ENCODE measurements around the gene SORD.
"Not testable (repeated sequence)": the region's sequence is repeated elsewhere in the genome, so short reads cannot be mapped to it uniquely, and the experiment has no call there.

The SORD gene

DNA sequence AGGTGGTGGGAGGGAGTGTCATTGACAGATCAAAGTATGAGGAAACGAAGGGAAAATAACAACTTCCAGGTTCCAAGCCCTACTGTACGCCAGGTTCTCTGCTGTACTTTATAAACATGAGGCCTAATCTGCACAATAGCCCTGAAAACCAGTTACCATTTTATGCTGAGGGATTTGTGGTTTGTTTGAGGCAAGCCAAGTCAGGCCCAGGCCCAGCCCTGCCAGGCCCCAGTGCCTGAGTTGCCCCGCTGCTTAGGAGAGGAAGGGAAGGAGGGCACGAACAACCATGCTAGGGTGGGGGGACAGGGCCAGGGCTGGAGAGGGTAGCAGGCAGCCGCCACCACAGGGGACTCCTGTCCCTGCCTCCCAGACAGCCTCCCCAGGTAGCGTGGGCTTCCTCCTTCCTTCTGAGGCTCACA is 47.0 kb downstream of the SORD start:
- not testable (repeated sequence) for DNase-seq

DNA sequence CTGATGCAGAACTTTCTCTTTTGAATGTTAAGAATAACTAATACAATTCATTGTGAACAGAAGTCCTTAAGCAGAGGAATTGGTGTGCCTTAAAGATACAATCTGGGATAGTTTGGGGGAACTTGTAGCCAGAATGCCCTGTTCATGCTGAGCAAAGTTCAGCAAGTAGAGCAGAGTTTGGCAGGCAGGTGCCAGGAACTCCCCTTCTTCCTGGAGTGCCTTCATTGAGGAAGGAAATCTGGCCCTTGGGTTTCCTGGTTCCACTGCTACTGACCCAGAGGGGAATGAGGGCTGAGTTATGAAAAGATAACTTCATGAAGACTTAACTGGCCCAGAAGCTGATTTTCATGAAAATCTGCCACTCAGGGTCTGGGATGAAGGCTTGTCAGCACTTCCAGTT is 50.6 kb downstream of the SORD start:
- not testable (repeated sequence) for DNase-seq

GRCh38 chr15:45075440-45076320 is 52.7 kb downstream of the SORD start:
- DNase-seq: not testable (repeated sequence)

DNA sequence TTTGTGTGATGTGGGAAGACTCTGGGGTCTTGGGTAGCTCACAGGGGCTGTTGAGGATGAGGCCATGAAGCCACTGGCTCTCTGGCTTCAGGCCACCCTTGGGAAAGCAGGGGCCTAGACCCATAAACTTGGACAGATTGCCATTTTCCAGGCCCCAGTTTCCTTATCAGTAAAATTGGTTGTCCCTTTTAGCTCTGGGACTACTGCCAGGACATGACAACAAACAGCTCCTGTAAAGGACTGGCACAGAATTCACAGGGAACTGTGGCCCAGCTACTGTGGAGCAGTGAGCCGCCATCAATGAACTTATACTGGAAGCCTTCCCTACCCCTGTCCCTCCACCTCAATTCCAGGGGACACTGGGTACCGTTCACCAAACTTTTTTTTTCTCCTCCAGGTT is 54.4 kb downstream of the SORD start:
- DNase-seq: not testable (repeated sequence)

- not testable (repeated sequence) for DNase-seq
These were observed 56.2 kb downstream of the SORD start for GRCh38 chr15:45079201-45079600.

DNA sequence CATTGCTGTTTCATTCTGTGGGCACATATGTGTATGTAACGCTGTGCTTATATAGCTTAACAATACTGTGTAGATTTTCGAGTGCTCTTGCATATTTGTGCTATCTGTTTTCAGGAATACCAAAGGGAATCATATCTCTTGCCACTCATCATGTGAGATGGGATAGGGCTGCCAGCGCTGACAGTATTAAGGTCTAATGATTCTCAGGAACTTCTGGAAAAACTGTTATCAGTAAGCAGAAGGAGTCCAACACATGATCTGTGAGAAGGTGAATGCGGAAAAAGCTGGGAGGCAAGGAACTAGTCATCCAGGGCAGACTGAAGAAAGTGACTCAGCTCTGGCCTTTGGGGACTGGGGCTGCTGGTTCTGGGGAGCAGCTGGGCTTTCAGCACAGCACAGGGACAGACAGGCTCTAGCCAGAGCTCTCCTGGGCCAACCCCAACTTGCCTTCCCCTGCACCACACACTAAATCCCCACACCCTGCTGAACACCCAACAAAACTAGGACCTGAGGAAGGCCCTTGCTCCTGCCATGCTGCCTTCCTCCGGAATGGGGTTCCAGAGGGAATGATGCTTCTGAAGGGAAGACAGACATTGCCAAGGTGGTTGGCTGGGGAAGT is 56.7 kb downstream of the SORD start:
- not testable (repeated sequence) for DNase-seq

DNA sequence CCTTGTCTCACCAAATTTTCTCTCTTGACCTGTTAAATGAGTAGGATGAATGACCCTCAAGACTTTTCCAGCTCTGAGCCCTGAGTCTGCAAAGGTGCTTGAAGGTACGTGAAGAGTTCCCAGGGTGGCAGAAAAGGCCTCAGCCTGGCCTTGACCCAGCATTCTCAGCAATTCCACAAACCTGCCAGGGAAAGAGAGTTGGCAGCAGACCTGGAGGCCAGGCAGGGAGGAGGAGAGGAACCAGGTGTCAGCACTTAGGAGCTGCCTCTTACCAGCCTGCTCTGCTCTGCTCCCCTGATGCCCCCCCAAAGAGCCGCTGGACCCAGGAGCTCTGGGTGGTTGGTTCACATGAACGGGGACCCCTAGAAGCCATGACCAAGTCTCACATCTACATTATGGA is 57.6 kb downstream of the SORD start:
- not testable (repeated sequence) for DNase-seq

DNA sequence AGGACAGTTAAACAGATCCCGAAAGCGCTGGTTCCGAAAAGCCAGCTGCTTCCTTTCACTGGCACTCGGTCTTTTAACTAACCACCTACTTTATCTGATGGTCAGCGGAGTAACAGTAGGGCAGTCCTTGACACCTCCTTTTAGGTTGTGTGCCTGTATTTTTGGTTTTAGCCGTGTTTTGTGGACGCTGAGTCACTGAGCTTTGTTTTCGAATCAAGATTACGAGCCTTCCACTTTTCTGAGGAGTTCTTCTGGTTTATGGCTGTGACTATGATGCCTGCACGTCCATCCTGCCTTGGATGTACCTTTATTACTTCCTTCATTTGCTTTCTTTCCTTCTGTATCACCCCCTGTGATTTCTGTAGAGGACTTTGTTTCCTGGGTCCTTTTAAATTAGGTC is 59.4 kb downstream of the SORD start:
- not testable (repeated sequence) for DNase-seq

GRCh38 chr15:45083223-45083622 is 60.2 kb downstream of the SORD start:
- DNase-seq: no peak

GRCh38 chr15:45084163-45084562 is 61.2 kb downstream of the SORD start:
- DNase-seq: no peak

GRCh38 chr15:45087513-45087912 is 64.5 kb downstream of the SORD start:
- DNase-seq: no peak

DNA sequence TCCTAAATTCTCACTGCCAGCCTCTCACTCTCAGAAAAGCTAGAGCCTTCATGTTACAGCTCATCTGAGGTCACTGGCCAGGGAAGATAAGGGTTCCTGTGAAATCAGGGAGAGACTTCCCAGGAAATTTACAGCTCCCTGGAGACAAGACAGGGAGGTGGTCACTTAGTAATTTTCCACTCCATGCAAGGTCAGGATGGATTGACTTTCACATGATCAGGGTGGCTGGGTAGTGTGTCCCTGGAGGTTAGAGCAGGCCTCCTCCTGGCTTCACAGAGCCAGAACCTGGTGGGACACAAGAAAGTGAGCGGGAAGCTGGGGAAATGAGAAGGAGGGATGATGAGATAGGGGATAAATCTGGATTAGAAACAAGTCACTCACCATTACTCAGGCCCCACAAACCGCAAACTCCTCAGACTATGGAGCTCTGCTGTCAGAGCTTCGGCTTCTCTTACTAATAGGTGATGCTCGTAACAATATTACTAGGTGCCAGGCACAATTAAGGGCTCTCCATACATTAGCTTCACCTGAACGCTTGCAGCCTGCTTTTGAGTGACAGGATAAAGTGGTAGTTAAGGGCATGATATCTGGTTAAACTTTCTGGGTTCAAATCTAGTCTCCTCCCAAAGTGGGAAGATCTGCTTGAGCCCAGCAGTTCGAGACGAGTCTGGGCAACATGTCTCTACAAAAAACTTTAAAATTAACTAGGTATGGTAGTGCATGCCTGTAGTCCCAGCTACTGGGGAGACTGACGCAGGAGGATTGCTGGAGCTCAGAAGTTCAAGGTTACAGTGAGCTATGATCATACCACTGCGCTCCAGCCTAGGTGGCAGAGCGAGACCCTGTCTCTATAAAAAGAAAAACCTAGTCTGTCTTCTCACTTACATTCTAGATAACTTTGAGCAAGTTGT is 66.1 kb downstream of the SORD start:
- no peak for DNase-seq

DNA sequence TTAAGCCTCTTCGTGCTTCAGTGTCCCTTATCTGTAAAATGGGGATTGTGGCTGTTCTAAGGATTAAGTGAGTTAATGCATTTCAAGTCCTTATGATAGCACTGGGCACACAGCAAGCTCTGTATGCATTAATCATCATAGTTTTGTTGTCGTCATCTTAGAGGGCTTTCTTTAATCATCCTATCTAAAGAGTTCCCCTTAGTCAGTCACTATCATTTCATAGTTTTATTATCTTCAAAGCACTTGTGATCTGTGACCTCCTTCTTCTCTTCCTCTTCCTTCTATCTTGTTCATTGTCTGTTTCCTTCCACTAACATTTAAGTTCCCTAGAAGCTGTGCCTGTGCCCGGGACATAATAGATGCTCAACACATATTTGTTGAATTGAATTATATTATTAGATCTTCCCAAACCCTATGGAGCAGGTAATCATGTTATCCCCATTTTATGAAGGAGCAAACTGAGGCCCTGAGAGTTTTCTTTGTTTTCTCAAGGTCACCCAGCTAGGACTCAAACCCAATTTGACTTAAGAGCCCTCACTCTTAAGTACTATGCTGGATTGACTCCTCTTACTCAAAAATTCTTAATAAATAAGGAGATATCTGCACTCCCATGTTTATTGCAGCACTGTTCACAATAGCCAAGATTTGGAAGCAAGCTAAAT is 66.8 kb downstream of the SORD start:
- DNase-seq: no peak

DNA sequence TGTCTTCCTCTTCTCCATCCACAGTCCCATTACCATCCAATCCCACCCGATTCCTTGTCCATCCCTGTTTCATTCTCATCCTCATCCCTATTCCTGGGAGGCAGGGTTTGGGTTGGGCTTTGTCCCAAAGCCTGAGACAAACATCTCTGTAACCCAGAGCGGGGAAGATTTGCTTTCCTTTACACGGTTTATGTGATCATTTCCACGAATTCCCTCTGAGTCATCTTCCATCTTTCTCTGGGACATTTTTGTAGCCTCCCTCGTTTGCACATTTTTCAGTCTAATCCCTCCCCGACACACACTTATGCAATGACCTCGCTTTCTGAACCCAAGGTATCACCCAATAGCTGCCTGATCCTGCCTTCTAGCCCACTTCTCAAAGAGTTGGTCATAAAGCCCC is 68.2 kb downstream of the SORD start:
- DNase-seq: no peak

DNA sequence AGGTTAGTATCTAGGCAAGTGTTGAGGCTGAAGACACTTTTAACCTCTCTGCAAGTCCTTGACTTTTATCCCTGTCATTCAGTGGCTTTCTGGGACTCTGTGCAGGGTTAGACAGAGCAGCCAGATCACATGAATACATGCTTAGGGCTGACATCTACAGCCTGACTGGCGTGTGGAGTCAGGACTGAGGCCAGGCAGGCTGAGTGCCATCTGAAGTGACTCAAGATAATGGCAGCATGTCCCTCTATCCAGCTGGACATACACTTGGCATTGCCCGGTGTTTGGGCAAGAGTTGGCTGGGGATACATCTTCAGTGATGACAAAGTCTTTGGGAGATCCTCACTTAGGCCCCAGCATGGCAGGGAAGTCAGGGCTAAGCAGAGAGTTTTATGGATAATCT is 68.6 kb downstream of the SORD start:
- DNase-seq: no peak

- DNase-seq: no peak
These were observed 70.0 kb downstream of the SORD start for GRCh38 chr15:45093013-45093412.

DNA sequence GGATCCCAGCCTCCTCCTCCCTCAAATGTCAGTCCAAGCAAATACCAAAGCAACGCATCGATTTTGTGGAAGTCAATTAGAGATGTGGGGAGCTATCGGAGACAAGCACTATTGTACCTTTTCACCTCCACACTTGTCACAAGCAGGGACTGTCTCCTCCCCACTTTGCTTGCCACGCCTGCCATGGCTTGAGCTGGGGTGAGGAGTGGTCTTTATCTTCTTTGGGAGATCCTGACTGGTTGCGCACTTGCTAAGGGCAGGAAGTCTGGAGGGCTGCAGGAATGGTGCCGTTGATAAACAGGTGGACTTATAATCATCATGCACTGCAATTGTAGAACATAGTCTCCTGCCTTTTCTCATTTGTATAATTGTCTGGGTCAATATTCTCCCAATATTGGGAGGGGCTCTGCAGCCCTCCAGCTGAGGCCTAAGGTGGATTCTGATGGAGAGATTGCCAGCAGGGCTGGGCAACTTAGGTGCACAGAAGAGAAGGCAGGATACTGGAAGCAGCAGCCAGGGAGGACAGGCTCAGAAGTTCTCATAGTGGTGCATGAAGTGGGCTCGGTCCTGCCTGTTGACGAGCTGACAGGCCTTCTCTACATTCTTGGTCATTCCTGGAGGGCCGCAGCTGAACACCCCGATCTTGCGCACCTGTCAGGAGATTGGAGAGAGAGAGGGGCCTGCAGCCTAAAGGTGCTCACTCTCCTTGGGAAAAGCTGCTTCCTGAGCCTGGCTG is 70.8 kb downstream of the SORD start:
- DNase-seq: no peak

- no peak for DNase-seq
These were observed 71.3 kb downstream of the SORD start for GRCh38 chr15:45094358-45094730.

DNA sequence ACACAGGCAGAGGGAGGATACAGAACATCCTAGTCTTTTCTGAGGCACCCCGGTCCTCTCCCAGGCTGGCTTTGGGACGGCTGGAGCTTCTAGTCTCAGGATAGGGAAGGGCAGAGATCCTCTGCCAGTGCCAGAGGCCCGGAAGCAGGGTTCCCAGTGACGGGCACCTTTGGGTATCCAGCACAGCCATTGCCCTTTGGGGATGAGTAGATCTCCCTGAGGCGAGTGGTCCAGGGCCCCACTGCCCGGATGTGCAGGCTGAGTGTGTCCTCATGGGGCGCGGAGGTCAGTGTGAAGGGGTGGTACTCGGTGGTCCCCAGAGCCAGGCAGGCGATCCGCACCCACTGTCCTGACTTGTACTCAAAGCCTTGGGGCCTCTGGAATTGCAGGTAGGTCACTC is 72.7 kb downstream of the SORD start:
- no peak for DNase-seq

DNA sequence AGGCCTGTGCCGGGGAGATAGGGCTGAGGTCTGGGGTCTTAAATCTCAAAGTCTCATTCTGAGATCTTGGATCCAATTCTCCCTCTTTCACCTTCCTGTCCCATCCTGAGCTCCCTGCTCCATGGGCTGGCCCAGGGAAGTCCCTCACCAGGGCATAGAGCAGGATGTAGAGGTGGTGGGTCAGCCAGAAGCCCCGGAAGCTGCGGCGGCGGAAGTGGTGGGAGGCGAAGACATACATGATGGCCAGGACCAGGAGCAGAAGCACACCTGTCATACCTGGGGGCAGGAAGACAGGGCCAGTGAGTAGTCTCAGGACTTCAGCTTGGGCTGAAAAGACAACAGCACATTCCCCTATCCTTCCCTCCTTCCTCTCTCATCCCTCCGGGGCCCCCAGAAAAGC is 74.5 kb downstream of the SORD start:
- no peak for DNase-seq

- DNase-seq: no peak
These were observed 76.7 kb downstream of the SORD start for GRCh38 chr15:45099549-45100165.

All from activated naive CD4-positive, alpha-beta T cell (primary cell).